A673 (cell line): ENCODE results near the gene FARSA. TPM values are rescaled to one million over a fixed set of nuclear protein-coding genes. Genes with fewer than 3 reads are reported as not detected.
"Not testable (repeated sequence)": the region's sequence is repeated elsewhere in the genome, so short reads cannot be mapped to it uniquely, and the experiment has no call there.

Experiments used
- BruUV-seq: library from RNA; stranded (reverse); fragments of 400-500 nt; replicated peaks from 2 replicates; lab custom pipeline; 2021; lab: Mats Ljungman, UMichigan
- CTCF ChIA-PET: fragments of 300-600 bp; sonication (Branson Sonifier 250); formaldehyde crosslinking; loops from one replicate; lab custom pipeline; 2022; ENCODE audit warnings: antibody characterized with exemption; lab: Charles Lee
- POLR2A ChIA-PET: fragments of 300-600 bp; sonication (Branson Sonifier 250); formaldehyde crosslinking; loops from one replicate; lab custom pipeline; 2022; ENCODE audit warnings: antibody characterized with exemption; ENCODE audit not compliant: low non-redundant PET; lab: Charles Lee
- DNase-seq: peaks from one replicate; pipeline ENCODE4 v3.0.0-alpha.2; 2015; ENCODE audit warnings: low spot score
- H3K27ac ChIP-seq: fragments of 200-600 bp; sonication (generic); 2 replicates; pipeline ENCODE4 v1.5.1; 2016; ENCODE audit warnings: mixed run types, low read depth, mild to moderate bottlenecking, mixed read lengths, antibody characterized with exemption, low read length; ENCODE audit not compliant: poor library complexity, severe bottlenecking
- H3K27me3 ChIP-seq: fragments of 200-600 bp; sonication (generic); replicated peaks from 2 replicates; pipeline ENCODE4 v1.6.1; 2017; ENCODE audit warnings: mixed run types, low read depth, mild to moderate bottlenecking, mixed read lengths, antibody characterized with exemption, low read length; ENCODE audit not compliant: insufficient read depth, poor library complexity
- H3K36me3 ChIP-seq: fragments of 200-600 bp; sonication (generic); 2 replicates; pipeline ENCODE4 v1.6.1; 2016; ENCODE audit warnings: mixed run types, mild to moderate bottlenecking, mixed read lengths, antibody characterized with exemption, low read length; ENCODE audit not compliant: insufficient read depth, poor library complexity, severe bottlenecking
- H3K4me1 ChIP-seq: fragments of 200-600 bp; sonication (generic); 2 replicates; pipeline ENCODE4 v1.6.1; 2017; ENCODE audit warnings: mixed run types, mild to moderate bottlenecking, mixed read lengths, antibody characterized with exemption, low read length; ENCODE audit not compliant: insufficient read depth, poor library complexity, severe bottlenecking
- H3K4me3 ChIP-seq: fragments of 200-600 bp; sonication (generic); 2 replicates; pipeline ENCODE4 v1.5.1; 2016; ENCODE audit warnings: low read depth, mixed run types, mild to moderate bottlenecking, mixed read lengths, low read length; ENCODE audit not compliant: poor library complexity, severe bottlenecking
- H3K9me3 ChIP-seq: fragments of 200-600 bp; sonication (generic); 2 replicates; pipeline ENCODE4 v1.6.1; 2016; ENCODE audit warnings: mixed run types, low read depth, mild to moderate bottlenecking, mixed read lengths, antibody characterized with exemption, low read length; ENCODE audit not compliant: poor library complexity, severe bottlenecking
- CTCF ChIP-seq: fragments of 300-800, 200-600 bp; sonication (generic); conservative IDR thresholded peaks from 2 replicates; pipeline ENCODE4 v1.5.1; 2017; ENCODE audit warnings: low read depth, mild to moderate bottlenecking, antibody characterized with exemption, low read length, moderate library complexity, mixed read lengths
- EZH2 ChIP-seq: fragments of 200-600 bp; sonication (generic); IDR thresholded peaks from 2 replicates; pipeline ENCODE4 v1.6.1; 2017; ENCODE audit warnings: borderline replicate concordance, low read depth, mild to moderate bottlenecking, mixed read lengths, antibody characterized with exemption, low read length; ENCODE audit not compliant: poor library complexity, severe bottlenecking
- intact Hi-C: fragments of 100-400 bp; cut with micrococcal nuclease; formaldehyde crosslinking; loops from one replicate; pipeline ENCODE4 v1.10.0; 2022; ENCODE audit not compliant: unreplicated experiment
- total RNA-seq: library from RNA; stranded (reverse); gene quantifications from 2 replicates; pipeline ENCODE4 v1.2.3, GENCODE V29; 2021

The FARSA gene
- total RNA-seq, 1 experiment from 2014 or later, result 162 TPM

- ChIA-PET CTCF (no interaction called here), POLR2A (interaction anchor here (0.7 kb wide), 1 partner anchor 86 kb away, joined by 4 read pairs; no protein-coding TSS in a partner anchor)
- H3K27ac ChIP-seq, result no peak overlapping the region
- BruUV-seq, result no TSS peak
- H3K36me3 ChIP-seq, result peaks cover 6% of the 10 kb centered on the region
- intact Hi-C loops, result no loop called here
- no peak overlapping the region for H3K4me3 ChIP-seq
- no peaks in the 10 kb centered on the region for H3K27me3 ChIP-seq
- H3K4me1 ChIP-seq, result peaks cover 14% of the 10 kb centered on the region
- DNase-seq, result no peak
- TF ChIP-seq CTCF (no peak), EZH2 (no peak)
- no peaks in the 10 kb centered on the region for H3K9me3 ChIP-seq
These were observed 26.0 kb upstream of the FARSA start for GRCh38 chr19:12959481-12959880.

GRCh38 chr19:12957389-12957952 is 24.0 kb upstream of the FARSA start:
- POLR2A ChIA-PET, result not testable (repeated sequence)

GRCh38 chr19:12956446-12957388 is 23.2 kb upstream of the FARSA start, which contains the start of gene GADD45GIP1:
GADD45GIP1 (minus strand) TSS chr19:12957223; CDS start chr19:12957212, 11 bp downstream.
- intact Hi-C loops, result no loop called here
- H3K9me3 ChIP-seq, result no peaks in the 10 kb centered on the region
- POLR2A ChIA-PET, result no interaction called here

More at GRCh38 chr19:12957389-12957952, 24.0 kb upstream of the FARSA start:
- H3K27ac ChIP-seq, result peak overlapping the region; percentile 95
- H3K9me3 ChIP-seq, BruUV-seq, DNase-seq, CTCF ChIA-PET, intact Hi-C loops, H3K27me3 ChIP-seq: not testable (repeated sequence)
- peaks cover 31% of the 10 kb centered on the region for H3K4me1 ChIP-seq
- H3K36me3 ChIP-seq, result peaks cover 26% of the 10 kb centered on the region
- peak overlapping the region; percentile 94 for H3K4me3 ChIP-seq

GRCh38 chr19:12955996-12956395 is 22.5 kb upstream of the FARSA start:
- H3K36me3 ChIP-seq, result peaks cover 41% of the 10 kb centered on the region
- BruUV-seq, result TSS peak; percentile 45
- H3K4me1 ChIP-seq, result peaks cover 35% of the 10 kb centered on the region
- ChIA-PET CTCF (interaction anchor here (1.1 kb wide), 2 partner anchors 9 to 148 kb away, joined by 3 to 4 read pairs; no protein-coding TSS in a partner anchor), POLR2A (no interaction called here)
- H3K9me3 ChIP-seq, result no peaks in the 10 kb centered on the region
- H3K27me3 ChIP-seq, result no peaks in the 10 kb centered on the region
- no peak for DNase-seq
- peak overlapping the region; percentile 94 for H3K4me3 ChIP-seq
- intact Hi-C loops, result no loop called here
- no peak for TF ChIP-seq CTCF
- no peak for TF ChIP-seq EZH2
- H3K27ac ChIP-seq, result peak overlapping the region; percentile 95

More at GRCh38 chr19:12956446-12957388, 23.2 kb upstream of the FARSA start, which contains the start of gene GADD45GIP1:
- no TSS peak for BruUV-seq
- H3K27me3 ChIP-seq, result no peaks in the 10 kb centered on the region
- peaks cover 34% of the 10 kb centered on the region for H3K36me3 ChIP-seq
- H3K27ac ChIP-seq, result peak within 1 kb of the TSS; percentile 95
- H3K4me1 ChIP-seq, result peaks cover 35% of the 10 kb centered on the region
- no peak for TF ChIP-seq EZH2
- CTCF ChIA-PET, result interaction anchor here (1.1 kb wide), 2 partner anchors 9 to 148 kb away, joined by 3 to 4 read pairs; no protein-coding TSS in a partner anchor
- peak within 1 kb of the TSS; percentile 94 for H3K4me3 ChIP-seq
- DNase-seq, result peak; percentile 93

GRCh38 chr19:12955575-12955974 is 22.1 kb upstream of the FARSA start:
- H3K27me3 ChIP-seq, intact Hi-C loops, DNase-seq, POLR2A ChIA-PET, BruUV-seq, H3K9me3 ChIP-seq: not testable (repeated sequence)
- H3K4me1 ChIP-seq, result peaks cover 35% of the 10 kb centered on the region
- peak overlapping the region; percentile 95 for H3K27ac ChIP-seq
- peak overlapping the region; percentile 94 for H3K4me3 ChIP-seq
- CTCF ChIA-PET, result interaction anchor here (1.1 kb wide), 1 partner anchor 10 kb away, joined by 4 read pairs; no protein-coding TSS in a partner anchor
- H3K36me3 ChIP-seq, result peaks cover 45% of the 10 kb centered on the region
